RWPE2 (cell line): Measurements from ENCODE around the gene ITGA11.

Experiments used
- ATAC-seq: fragments of 200-7000 bp; cut with Tn5 transposase; 3 replicates; pipeline ENCODE4 v1.9.1; 2021; ENCODE audit warnings: low read depth
- DNase-seq: peaks from one replicate; pipeline ENCODE4 v3.0.0-alpha.2; 2020; ENCODE audit warnings: low spot score
- H3K27ac ChIP-seq: fragments of 450-650 bp; 2 replicates; pipeline ENCODE4 v1.5.1; 2017; ENCODE audit warnings: mild to moderate bottlenecking; ENCODE audit not compliant: poor library complexity, severe bottlenecking
- H3K27me3 ChIP-seq: fragments of 250-450 bp; sonication (Bioruptor Pico); 2 replicates; pipeline ENCODE4 v1.5.1; 2021; ENCODE audit warnings: mild to moderate bottlenecking, moderate library complexity; ENCODE audit not compliant: insufficient read depth, poor library complexity, severe bottlenecking
- H3K36me3 ChIP-seq: fragments of 250-450 bp; sonication (Bioruptor Pico); 2 replicates; pipeline ENCODE4 v1.5.1; 2020; ENCODE audit warnings: low read depth, mild to moderate bottlenecking, moderate library complexity
- H3K4me1 ChIP-seq: fragments of 250-450 bp; sonication (Bioruptor Pico); 2 replicates; pipeline ENCODE4 v1.5.1; 2021; ENCODE audit warnings: mild to moderate bottlenecking, moderate library complexity; ENCODE audit not compliant: insufficient read depth, poor library complexity, severe bottlenecking
- H3K4me3 ChIP-seq: fragments of 250-450 bp; sonication (Bioruptor Pico); 2 replicates; pipeline ENCODE4 v1.5.1; 2021; ENCODE audit warnings: mild to moderate bottlenecking, moderate library complexity; ENCODE audit not compliant: severe bottlenecking
- H3K9me3 ChIP-seq: fragments of 250-450 bp; sonication (Bioruptor Pico); 2 replicates; pipeline ENCODE4 v1.5.1; 2021; ENCODE audit warnings: mild to moderate bottlenecking, moderate library complexity; ENCODE audit not compliant: severe bottlenecking
- CTCF ChIP-seq: fragments of 450-650 bp; IDR thresholded peaks from one replicate; pipeline ENCODE4 v1.5.1; 2017; ENCODE audit warnings: mild to moderate bottlenecking, moderate library complexity; ENCODE audit not compliant: poor library complexity, severe bottlenecking

Gene ITGA11

GRCh38 chr15:68279779-68280753 is 151.9 kb downstream of the ITGA11 start:
- Histone ChIP-seq H3K9me3 (no peaks in the 10 kb centered on the region), H3K4me1 (peaks cover 45% of the 10 kb centered on the region), H3K36me3 (peaks cover 46% of the 10 kb centered on the region), H3K4me3 (peak overlapping the region; percentile 77), H3K27ac (peak overlapping the region; percentile 98), H3K27me3 (no peaks in the 10 kb centered on the region)
- DNase-seq: no peak
- no peak for ATAC-seq
- TF ChIP-seq CTCF: no peak

- ATAC-seq: peak; percentile 6
- Histone ChIP-seq H3K9me3 (no peaks in the 10 kb centered on the region), H3K27ac (peak overlapping the region; percentile 98), H3K4me1 (peaks cover 39% of the 10 kb centered on the region), H3K36me3 (peaks cover 34% of the 10 kb centered on the region), H3K27me3 (no peaks in the 10 kb centered on the region), H3K4me3 (peak overlapping the region; percentile 77)
- DNase-seq: no peak
- TF ChIP-seq CTCF: no peak
These were observed 153.2 kb downstream of the ITGA11 start for GRCh38 chr15:68278595-68279405.

GRCh38 chr15:68278345-68278594 is 153.7 kb downstream of the ITGA11 start:
- ATAC-seq: no peak
- peaks cover 31% of the 10 kb centered on the region for H3K36me3 ChIP-seq
- H3K27me3 ChIP-seq: no peaks in the 10 kb centered on the region
- H3K27ac ChIP-seq: peak overlapping the region; percentile 98
- peak; percentile 79 for DNase-seq
- H3K4me1 ChIP-seq: peaks cover 43% of the 10 kb centered on the region
- peak overlapping the region; percentile 77 for H3K4me3 ChIP-seq
- no peaks in the 10 kb centered on the region for H3K9me3 ChIP-seq
- peak; percentile 34 for TF ChIP-seq CTCF

GRCh38 chr15:68277603-68278344 is 154.2 kb downstream of the ITGA11 start, which contains the start of gene FEM1B:
FEM1B (plus strand) TSS chr15:68277745; CDS start chr15:68278418, 673 bp downstream.
- Histone ChIP-seq H3K4me3 (peak within 1 kb of the TSS; percentile 77), H3K9me3 (no peaks in the 10 kb centered on the region), H3K4me1 (peaks cover 45% of the 10 kb centered on the region), H3K36me3 (peaks cover 31% of the 10 kb centered on the region), H3K27ac (peak within 1 kb of the TSS; percentile 98), H3K27me3 (no peaks in the 10 kb centered on the region)
- ATAC-seq (peak; percentile 60), DNase-seq (peak; percentile 96)
- peak; percentile 61 for TF ChIP-seq CTCF
